GM19035 (cell line): Measurements from ENCODE around the gene KCNMA1.

ENCODE experiments used
- ATAC-seq: cut with Tn5 transposase; IDR thresholded peaks from one replicate; pipeline ENCODE4 v1.9.1; 2021; ENCODE audit not compliant: unreplicated experiment

KCNMA1 gene

DNA sequence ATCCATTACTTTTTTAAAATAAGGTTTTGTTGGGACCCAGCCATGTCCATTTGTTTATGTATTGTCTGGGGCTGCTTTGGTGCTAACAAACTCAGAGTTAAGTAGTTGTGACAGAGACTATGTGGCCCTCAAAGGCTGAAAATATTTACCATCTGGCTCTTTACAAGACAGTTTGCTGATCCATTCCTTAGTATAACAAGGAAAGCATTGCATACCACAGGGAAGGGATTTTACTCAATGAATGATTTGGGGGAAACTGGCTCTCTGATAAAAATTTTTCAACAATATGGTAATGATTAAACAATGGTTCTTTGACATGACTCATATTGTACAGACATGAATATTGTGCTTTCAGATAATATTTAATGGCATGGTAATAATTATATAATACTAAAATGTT, 738.1 kb downstream of the KCNMA1 start:
- no peak for ATAC-seq

DNA sequence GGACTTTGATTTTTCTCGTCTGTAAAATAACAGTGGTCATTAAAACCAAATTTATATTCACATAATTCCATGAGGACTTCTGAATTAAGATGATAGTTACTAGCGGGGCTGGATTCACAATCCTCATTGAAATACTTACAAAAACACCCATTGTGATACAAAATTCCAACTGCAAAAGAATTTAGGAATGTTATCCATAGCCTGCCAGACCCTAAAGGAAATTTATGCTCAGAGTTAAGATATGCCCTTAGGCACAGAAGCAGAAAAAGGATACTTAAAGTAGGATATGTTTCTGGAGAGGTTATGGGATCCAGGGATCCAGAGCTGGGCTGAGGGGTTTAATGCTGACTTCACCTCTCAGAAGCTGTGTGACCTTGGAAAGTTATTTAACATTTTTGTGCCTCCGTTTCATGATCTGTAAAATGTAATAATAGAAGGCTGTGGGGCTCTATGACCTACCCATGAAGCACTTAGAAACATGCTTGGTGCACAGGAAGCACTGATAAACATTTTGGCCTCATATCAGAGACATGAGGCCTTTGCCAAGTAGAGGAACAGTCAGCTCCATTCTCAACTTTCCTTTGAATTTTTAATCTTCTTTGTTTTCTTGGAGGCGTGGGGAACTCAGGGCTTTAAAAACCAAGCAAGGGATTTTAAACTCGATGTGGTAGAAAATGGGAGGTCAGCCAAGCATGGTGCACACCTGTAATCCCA, 744.7 kb downstream of the KCNMA1 start:
- ATAC-seq: no peak

DNA sequence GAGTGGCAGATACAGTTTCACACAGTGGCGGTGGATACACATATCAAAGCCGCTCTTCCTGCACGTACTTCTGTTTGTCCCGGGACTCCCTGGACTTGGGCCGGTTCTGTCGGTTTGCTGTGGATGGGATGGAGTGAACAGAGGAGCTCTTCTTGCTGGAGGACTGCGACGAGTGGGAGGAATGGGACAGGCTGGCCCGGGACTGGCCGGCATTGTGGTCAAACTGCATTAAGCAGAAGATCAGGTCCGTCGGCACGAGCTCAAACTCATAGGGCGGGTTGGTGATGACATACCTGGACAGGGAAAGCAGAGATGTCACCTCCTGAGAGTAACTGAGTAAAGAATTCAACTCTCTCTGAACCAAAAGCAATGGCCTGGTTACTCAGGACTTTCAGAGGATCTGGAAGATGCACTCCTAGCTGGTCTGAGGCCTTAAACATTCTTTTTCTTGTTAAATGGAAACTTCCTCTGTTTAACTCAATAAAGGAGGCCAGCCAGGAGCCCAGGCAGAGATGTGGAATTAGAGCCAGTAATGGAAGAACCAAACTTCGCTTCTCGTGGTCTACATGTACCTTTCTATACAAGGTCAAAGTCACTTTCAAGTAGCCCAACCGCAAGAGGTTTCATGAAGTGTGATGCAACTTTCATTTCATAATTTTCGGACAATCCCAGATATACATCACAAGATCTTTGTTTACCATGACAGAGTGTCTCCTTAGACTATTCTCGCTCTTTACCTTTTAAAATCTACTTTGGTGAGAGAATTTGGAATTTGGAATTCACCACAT, 750.2 kb downstream of the KCNMA1 start:
- ATAC-seq: no peak

DNA sequence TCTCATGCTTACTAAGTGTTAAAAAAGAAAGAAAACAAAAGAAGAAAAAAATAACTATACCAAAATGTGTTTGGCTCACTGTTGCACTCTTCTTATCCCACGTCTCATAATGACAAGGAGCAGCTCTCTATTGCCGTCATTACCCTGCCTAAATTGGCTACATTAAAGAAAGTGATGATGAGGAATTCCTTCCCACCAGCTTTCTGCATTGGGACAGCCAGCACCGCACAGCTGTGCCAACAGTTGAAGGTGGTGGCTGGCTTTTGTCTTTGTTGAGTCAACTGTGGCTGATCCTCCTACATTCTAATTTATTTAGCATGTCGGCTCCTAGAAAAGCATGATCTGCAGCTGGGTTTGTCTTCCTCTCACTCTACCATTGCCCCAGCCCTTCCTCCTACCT, 751.8 kb downstream of the KCNMA1 start:
- no peak for ATAC-seq

DNA sequence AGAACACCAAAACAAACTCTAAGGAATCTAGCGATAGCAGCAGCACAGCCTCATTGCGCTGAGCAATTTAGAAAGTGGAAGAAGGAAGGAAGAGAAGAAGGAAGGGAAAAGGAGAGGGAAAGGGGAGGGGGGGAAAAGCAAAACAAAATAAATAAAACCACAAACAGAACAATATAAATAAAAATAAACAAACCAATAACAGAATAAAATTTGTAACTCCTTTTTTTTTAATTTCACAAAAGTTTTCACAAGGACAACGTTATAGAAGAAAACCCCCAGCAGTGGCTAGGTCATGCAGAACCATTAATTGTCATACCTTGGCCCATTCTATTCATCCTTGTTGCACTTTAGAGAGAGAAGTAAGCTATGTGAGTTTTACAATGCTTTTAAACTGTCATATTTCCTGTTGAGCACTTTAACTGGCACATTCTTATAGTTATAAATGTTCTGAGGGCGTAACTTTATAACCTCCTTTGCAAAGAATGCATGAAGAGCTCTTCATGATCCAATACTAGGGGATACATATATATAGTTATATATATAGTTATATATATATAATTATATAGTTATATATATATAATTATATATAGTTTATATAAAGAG, 752.8 kb downstream of the KCNMA1 start:
- ATAC-seq: no peak

DNA sequence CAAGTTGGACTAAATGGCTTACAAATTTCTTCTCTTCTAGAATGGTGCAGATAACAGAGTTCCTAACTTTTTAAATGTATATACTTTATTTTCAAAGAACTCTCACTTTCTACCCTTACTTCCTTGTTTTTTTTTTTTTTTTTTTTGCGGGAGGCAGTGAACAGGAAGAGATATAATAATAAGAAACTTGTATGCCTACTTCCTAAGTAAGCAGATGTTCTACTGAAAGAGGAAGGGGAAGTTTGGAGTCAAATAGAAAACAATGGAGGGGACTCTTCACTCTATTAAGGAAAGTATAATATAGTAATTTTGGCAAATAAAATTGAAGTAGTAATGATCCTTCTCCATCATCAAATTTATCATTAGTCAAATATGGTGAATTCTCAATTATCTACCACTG, 754.0 kb downstream of the KCNMA1 start:
- ATAC-seq: no peak

DNA sequence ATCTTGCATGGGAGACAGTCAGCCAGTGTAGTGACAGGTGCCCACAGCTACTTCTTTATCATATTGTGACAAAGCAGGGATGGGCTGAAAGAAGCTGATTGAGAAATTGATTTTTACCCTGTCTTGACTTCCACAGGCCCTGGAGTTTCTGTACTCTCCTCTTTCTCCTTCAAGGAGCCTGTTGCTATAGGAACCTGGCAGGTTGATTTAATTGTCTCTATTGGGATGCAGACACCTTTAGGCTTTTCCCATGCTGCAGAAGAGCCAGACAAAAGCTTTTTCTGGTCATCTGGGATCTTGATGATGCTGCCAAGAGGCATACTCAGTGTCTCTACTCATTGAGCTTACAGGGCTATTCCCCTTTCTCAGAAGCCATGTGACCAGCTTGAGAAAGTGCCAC, 754.8 kb downstream of the KCNMA1 start:
- ATAC-seq: no peak

DNA sequence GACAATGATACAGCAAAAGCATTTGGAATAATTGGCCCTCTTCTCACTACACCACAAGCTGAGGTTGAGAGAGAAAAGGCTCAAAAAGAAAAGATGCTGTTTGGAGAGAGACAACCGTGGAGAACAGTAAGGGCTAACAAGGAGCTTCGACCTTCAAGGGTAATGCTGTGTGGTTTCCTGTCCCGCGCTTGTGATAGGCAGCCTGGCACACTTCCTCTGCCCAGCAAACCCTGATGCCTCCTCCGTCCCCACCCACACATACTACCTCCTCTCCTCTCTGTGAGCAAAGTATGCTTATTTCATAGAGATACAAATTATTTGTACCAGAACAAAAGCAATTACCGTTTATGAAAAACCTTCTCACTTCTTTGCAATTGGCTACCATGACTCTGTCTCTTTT, 755.4 kb downstream of the KCNMA1 start:
- peak; percentile 75 for ATAC-seq

DNA sequence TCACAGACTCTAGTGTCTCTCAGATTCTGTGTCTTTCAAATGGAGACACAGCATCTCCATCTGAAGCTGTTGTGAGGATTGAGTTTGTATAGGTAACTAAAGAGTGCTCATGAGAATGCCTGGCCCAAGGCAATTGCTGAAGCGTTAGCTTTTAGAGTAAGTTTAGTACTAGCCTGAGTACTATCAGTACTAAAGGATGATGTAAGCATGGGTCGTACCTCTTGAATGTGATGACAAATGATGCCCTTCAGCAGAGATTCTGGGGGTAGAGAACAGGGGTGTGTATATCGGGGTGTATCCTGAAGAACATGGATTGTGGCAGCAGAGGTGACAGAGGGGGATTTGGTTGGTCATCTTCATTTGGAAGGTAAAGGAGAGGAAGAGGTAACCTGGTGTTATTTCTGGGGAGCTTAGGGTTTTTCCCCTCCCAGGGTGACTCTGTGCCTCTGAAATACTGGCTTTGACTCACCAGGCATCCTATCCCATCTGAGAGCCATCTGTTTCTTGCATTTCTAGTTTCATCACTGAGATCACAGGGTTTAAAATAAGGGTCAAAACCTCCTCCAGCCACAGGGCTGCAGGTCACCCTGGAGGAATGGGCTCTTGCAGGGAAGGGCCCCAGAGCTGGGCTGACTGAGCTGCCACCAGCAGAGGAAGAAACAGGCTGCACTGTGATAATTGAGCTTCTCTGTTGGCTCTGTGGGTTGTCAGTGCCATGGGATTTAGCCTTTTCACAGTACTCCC, 756.0 kb downstream of the KCNMA1 start:
- peak; percentile 83 for ATAC-seq

DNA sequence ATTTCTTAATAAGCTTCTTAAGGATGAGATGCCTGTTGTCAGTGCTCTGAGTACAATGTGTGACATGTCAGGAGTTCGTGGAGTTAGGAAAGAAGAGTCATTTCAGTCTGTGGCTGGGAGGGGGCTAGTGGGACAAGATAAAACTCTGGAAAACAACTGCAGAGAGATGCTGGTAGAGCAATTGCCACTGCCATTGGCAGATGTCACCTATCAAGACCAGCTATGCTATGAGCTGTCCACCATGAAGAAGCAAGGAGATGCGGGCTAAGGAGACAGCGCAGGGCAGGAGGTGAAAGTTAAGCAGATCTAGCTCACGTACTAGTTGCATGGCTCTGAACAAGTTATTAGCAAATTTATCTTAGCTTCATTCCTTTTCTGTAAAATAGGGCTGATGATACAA, 756.7 kb downstream of the KCNMA1 start:
- no peak for ATAC-seq

DNA sequence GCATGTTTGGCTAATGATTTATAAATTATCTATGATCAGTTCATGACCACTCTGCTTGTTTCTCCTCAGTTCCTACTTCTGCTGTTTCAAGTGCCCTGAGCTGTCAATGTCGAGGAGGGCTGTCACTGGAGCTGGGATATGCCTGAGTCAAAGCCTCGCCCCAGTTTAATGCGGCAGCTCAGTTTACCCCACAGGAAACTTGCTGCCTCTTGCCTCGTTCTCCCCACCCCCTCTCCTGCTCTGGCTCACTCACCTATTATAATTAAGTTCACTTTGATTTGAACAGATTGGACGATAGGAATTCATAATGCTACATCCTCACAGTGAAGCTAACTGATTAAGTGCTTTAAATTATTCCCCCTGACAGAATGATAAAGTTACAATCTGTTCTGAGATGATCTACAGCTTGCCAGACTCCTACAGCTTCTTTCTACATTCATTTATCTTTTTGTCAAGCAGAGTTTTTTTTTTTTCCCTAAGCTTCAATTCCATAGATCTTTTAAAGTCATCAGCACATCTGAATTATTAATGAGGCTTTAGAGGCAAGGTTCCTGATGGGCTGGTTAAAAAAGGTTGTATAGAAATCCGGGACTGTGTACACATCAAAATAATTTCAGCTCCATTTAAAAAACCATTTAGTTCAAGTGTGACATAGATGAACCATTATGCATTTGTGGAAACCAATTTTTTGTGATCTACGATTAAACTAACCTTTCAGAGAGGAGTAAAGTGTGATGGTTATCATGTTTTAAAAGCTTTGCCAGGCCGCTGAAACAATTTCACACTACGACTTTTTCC, 758.3 kb downstream of the KCNMA1 start:
- ATAC-seq: no peak

DNA sequence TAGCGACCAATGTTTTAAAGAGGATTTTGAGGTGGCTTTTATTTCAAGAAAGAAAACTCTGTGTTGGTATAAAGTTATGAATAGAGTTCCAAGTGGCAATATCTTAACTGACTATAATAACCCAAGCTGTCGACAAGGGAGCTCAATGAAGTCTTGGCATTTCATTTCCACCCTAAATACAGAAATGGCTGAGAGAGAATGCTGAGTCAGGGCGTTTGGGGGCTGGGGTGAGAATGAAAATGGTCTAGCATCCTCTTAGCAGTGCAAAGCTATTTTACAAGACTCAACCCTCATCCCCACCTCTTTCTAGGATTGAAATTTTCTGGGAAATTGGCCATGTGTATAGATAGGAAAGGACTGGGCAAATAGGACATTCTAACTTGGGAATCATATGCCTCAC, 759.1 kb downstream of the KCNMA1 start:
- ATAC-seq: no peak

DNA sequence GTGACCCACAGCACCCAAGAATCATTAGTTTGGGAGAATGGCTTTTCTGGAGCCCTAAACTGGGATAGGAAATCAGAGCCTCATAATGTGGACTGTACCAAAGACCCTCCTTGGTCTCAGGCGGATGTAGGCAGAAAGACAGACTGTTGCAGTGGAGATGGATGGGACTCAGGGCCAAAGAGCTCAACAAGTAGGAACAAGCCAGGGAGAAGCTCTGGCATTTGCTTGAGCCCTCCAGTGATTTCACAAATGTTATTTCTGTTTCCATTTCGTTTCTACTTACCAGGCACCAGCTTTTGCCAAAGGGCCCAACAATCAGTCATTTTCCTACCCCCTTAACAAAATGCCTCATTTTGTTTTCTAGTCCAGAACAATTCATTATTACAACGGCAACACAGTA, 762.7 kb downstream of the KCNMA1 start:
- ATAC-seq: no peak

DNA sequence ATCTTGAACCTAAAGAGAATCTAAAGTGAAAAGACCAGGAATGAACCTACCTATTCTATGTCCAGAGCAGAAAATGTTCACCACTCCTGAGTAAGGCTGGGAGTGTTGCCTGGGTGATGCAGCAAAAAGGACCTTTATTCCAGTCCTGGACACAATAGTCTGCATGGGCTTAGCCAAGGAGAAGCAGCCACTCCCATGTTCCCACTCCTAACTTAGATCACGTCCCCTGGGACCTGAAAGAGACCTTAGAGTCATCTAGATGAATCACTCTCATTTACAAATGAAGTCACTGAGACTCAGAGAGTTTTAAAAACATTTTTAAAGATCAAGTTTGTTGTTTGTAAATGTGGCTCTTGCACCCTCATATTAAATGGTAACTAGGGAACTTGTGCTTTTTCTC, 763.4 kb downstream of the KCNMA1 start:
- no peak for ATAC-seq

DNA sequence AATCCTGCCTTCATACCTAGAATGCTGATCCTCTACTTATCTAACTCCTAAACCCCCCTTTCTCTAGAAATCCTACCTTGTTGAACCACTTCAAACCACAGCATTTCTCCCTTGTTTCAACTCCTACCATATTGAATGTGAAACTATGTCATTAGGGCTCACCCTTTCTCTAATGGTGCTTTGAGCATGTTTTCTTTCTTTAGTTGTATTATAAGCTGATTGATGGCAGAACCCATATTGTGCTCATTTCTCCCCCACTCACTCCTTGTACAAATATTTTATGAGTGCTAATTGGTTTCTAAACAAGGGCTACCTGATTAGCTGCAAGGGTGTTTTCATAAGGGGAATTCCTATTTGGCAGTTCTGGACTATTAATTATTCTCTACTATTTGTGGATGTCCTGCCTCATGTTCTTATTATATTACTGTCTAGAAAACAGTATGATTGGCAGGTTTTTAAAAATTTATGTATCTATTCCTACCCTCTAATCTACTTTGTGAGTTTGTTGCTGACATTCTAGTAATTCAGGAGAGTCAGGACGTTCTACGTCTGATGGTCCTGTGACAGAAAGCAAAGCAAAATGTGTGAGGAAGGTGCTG, 765.8 kb downstream of the KCNMA1 start:
- no peak for ATAC-seq

DNA sequence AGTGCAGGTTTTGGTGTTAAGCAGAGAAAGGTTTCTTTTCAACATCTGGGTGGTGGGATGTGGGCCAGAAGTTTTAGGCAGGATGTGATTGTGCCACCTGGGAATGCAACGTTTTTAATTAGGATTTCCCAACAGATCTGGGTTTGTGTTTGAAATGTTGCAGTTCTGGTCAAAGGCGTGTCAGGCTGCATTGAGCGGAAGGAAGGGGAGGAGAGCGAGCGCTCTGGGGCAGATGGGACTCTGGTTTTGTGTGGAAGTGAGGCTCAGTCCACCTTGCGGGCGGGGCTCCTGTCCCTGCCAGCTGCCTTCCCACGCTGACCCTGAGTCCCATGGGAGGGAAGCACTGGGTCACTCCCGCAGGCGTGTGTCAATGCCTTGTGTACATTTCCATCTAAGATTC, 767.7 kb downstream of the KCNMA1 start:
- ATAC-seq: no peak

DNA sequence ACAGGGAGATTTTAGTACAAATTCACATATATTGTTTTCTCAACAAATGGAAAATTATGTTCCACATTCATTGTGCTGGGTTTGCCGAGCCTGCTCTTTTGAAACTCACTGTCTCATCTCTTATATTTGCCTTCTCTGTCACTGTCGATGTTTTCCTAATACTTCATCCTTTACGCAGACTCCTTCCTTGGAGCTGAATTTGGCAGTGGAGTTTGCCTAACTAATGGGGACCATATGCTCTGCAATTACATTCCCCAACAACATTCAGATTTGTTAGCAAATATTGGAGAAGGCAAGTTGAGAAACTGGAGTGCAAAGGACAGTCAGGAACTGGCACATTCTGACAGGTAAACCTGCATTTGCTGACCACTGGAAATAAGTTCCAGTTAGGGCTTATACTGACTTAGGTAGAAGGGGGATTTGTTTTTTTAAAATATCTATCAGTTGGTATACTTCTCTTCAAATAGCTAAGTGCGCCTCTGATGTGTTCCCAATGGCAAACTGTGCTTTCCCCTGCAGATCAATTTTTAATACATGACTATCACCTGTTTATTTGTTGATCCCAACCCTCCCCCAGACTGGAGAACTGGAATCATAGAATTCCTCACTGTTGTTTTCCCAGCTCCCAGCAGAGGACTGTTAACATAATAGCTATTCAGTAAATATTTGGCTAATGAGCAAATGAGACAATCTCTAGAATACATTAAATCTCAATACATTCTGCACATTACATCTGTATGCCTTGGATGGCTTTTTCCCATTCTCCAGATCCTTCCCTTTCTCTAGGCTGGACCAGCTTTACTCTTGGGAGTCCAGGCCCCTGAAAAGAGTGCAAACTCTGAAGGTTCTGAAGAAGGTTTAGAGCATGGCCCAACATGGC, 769.3 kb downstream of the KCNMA1 start:
- no peak for ATAC-seq

DNA sequence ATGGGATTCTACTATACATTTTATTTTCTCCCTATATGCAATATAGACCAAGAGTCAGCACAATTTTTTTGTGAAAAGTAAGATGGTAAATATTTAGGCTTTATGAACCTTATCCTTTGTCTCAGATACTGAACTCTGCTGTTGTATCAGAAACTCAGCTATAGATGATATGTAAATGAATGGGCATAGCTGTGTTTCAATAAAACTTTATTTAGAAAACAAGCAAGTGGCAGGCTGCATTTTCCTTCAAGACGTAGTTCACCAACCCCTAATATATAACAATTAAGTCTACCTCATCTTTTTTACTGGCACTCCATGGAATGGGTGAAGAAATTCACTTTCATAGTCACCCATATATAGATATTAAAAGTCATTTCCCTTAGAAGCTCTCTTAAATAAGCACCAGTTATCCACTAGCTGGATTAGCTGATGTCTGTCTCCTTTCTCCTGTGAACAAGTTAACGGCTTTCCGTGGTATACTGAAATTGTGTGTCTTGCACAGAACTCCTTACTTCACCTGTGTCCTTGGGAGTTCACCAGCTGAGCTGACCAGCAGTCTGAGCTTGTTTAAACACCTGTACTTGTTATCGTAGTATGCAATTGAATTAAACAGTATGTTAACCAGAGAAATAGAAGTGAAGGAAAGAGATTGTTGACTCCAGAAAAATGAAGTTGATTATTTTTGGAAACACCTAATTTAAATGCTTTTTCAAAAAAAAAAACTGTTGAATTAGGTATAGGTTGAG, 770.6 kb downstream of the KCNMA1 start:
- ATAC-seq: no peak

DNA sequence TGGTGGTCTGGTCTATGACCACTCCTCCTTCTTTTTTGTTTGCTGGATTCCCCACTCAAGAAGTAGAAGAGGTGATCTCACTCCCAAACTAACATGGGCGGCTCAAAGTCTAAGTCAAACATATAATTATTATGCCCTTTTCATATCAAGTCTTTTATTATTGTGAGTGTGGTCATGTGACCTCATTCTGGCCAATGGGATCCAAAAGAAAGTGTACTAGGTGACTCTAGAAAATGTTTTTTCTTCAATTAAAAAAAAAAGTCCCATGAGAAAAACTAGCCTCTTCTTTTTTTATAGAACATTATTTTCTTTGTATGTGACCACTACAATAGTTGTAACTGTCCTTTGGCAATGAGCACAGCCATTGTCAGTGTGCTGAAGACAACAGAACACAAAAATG, 772.7 kb downstream of the KCNMA1 start:
- ATAC-seq: no peak
